Spinal cord (tissue), 10 donors: ENCODE measurements around the gene WDR36. TPM values are rescaled to one million over a fixed set of nuclear protein-coding genes. Genes with fewer than 3 reads are reported as not detected.

ENCODE experiments used
- DNase-seq, 6 donors: peaks; one replicate each; pipeline versions ENCODE4 v3.0.0 to v3.0.0-alpha.2; 2013 to 2015; ENCODE audit warnings: low spot score in 6 of 6, low read depth in 4 of 6
- H3K27ac ChIP-seq: one replicate; pipeline ENCODE4 v1.5.1; 2013; ENCODE audit warnings: low read depth, low read length, control low read depth
- H3K27me3 ChIP-seq: one replicate; pipeline ENCODE4 v1.6.1; 2013; ENCODE audit warnings: low read length; ENCODE audit not compliant: control insufficient read depth, insufficient read depth
- H3K36me3 ChIP-seq: one replicate; pipeline ENCODE4 v1.6.1; 2013; ENCODE audit warnings: low read length; ENCODE audit not compliant: control insufficient read depth, insufficient read depth
- H3K4me1 ChIP-seq: one replicate; pipeline ENCODE4 v1.6.1; 2013; ENCODE audit warnings: low read length; ENCODE audit not compliant: control insufficient read depth, insufficient read depth
- H3K4me3 ChIP-seq: one replicate; pipeline ENCODE4 v1.5.1; 2013; ENCODE audit warnings: low read depth, low read length, control low read depth
- H3K9me3 ChIP-seq: one replicate; pipeline ENCODE4 v1.6.1; 2013; ENCODE audit warnings: low read length; ENCODE audit not compliant: control insufficient read depth, insufficient read depth
- WGBS: methylation state at CpG from one replicate; pipeline ENCODE4 v1.1.5; 2013; ENCODE audit warnings: missing lambda C conversion rate; ENCODE audit not compliant: insufficient coverage; 5-methylcytosine and 5-hydroxymethylcytosine counted together
- polyA plus RNA-seq, 2 donors: library from polyadenylated mRNA; unstranded; fragments of 120-200 nt; gene quantifications; one replicate each; pipeline ENCODE4 v1.2.1, GENCODE V29; 2013; ENCODE audit not compliant: insufficient read length in 2 of 2
- total RNA-seq, 2 donors: library from RNA; depleted of rRNA in 1 of 2; stranded (reverse); fragments of 120-200 nt in 1 of 2; fragments of >200 nt in 1 of 2; gene quantifications; one replicate each; pipeline versions ENCODE4 v1.2.3 to v1.2.4, GENCODE V29; 2013 to 2014
- donor health status: healthy.

WDR36 gene
- total and polyA plus RNA-seq, 4 donors = 12.6 to 44.9 (median 24.3) TPM

DNA sequence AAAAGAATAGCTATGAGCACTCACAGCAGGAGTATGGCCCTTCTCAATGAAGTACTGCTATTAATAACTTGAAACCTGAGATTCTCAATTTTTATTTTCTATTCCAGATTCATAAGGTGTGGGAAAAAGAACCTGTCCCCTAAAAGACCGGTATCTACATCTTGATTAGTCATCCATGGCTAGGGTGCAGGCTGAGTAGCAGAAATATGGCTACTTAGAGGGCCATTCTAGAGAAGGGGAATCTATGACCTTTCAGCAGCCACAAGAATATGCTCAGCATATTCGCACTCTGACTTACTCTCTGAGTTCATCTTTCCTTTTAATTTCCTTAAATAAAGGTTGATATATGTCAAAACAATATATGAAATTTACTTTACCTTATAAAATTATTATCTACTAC, 27.7 kb downstream of the WDR36 start:
- no peaks in the 10 kb centered on the region for H3K9me3 ChIP-seq
- no peak for DNase-seq
- no CpG with 5 or more reads among the region's 2 CpGs for WGBS
- no peak overlapping the region for H3K4me3 ChIP-seq
- peaks cover 4% of the 10 kb centered on the region for H3K36me3 ChIP-seq
- no peaks in the 10 kb centered on the region for H3K4me1 ChIP-seq
- H3K27me3 ChIP-seq = no peaks in the 10 kb centered on the region
- H3K27ac ChIP-seq = no peak overlapping the region

DNA sequence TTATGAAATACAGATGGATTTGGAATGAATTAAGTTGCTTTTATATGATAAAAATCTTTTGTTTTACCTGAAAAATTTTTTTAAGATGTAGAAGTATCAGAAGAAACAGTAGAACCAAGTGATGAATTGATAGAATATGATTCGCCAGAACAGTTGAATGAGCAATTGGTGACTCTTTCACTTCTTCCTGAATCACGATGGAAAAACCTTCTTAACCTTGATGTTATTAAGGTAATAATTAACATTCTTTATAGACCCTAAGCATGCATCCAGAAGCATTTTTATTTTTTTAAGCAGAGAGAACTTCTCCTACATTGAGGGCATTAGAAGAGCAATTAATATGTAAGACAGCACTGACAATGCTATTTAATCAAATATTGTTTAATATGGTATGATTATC, 28.8 kb downstream of the WDR36 start:
- Histone ChIP-seq H3K36me3 (peaks cover 4% of the 10 kb centered on the region), H3K4me3 (no peak overlapping the region), H3K27me3 (no peaks in the 10 kb centered on the region), H3K4me1 (no peaks in the 10 kb centered on the region), H3K9me3 (no peaks in the 10 kb centered on the region), H3K27ac (no peak overlapping the region)
- DNase-seq = no peak
- WGBS = no CpG with 5 or more reads among the region's 2 CpGs

DNA sequence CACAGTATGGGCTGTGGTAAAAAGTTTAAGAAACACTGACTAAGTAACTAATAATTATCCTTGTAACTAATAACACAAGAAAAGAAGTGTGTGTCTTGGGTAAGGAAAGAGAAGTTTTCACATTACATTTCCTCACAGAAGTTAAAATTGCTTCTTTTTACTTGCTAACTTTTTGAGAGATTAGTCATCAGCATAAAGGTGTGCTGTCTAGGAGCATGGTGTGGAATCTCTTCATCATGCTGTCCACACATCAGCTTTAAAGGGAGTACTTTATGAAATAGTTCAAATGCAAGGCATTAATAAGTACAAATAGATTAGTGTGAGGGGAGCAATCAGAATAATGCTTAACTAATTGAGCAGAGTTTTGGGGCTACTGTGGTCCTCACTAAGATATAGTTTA, 29.8 kb downstream of the WDR36 start:
- DNase-seq = no peak
- Histone ChIP-seq H3K36me3 (peaks cover 4% of the 10 kb centered on the region), H3K4me3 (no peak overlapping the region), H3K9me3 (no peaks in the 10 kb centered on the region), H3K4me1 (no peaks in the 10 kb centered on the region), H3K27ac (no peak overlapping the region), H3K27me3 (no peaks in the 10 kb centered on the region)

DNA sequence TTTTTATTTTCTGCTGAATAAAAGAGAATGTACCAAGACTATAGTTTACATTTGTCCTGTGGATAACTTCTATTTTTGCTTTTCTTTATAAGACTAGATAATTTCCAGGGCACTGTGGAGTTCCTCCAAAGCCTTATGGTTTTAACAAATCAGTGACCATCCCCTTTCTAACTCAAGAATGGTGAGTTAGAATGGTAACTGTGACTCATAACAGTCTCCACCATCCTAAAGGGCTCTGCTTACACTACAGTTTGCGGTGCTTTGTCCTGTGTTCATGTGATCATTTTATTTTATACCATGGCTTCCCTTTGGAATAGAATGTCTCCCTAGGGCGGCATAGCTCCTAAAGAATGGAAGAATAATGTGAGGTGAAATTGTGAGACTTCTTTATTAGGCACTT, 30.2 kb downstream of the WDR36 start:
- Histone ChIP-seq H3K27me3 (no peaks in the 10 kb centered on the region), H3K4me1 (no peaks in the 10 kb centered on the region), H3K4me3 (no peak overlapping the region), H3K36me3 (peaks cover 4% of the 10 kb centered on the region), H3K9me3 (no peaks in the 10 kb centered on the region), H3K27ac (no peak overlapping the region)
- DNase-seq = no peak
- no CpG with 5 or more reads among the region's 2 CpGs for WGBS

DNA sequence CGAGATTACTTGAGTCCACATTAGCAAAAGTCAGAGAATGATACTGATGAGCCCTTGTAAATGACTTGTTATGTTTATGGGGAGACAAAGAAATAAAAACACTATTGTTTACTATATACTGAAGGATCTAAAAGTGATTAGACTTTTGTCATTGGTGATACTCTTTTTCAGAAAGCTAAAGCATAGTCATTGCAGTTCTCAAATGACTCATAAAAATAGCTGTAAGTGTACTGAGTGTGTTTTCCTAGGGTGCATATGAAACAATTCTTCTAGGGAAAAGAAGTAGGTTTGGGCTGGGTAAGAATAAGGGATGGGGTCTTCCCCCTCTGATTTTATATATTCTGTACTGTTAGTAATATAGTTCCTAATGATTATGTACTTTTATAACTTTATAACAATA, 32.6 kb downstream of the WDR36 start:
- Histone ChIP-seq H3K27me3 (no peaks in the 10 kb centered on the region), H3K36me3 (peaks cover 4% of the 10 kb centered on the region), H3K4me1 (no peaks in the 10 kb centered on the region), H3K4me3 (no peak overlapping the region), H3K27ac (no peak overlapping the region), H3K9me3 (no peaks in the 10 kb centered on the region)
- DNase-seq = no peak
- no CpG with 5 or more reads among the region's 1 CpG for WGBS

DNA sequence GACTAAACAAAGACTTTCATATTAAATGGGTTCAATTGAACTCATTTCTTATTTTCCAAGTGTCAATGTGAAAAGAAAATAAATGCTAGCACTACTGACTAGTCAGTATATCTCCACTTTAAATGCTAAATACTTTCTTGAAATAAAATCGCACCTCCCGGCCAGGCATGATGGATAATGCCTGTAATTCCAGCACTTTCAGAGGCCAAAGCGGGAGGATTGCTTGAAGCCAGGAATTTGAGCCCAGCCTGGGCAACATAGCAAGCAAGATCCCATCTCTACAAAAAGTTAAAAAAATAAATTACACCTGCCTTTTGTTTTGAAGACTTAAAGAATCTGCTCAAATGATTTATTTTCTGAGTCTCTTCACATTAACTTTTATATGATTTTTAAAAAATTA, 34.7 kb downstream of the WDR36 start:
- Histone ChIP-seq H3K27ac (no peak overlapping the region), H3K27me3 (no peaks in the 10 kb centered on the region), H3K36me3 (peaks cover 4% of the 10 kb centered on the region), H3K4me1 (no peaks in the 10 kb centered on the region), H3K4me3 (no peak overlapping the region), H3K9me3 (no peaks in the 10 kb centered on the region)
- no peak for DNase-seq
- whole genome bisulfite sequencing = 100% methylated on average over 3 of the region's 3 CpGs

DNA sequence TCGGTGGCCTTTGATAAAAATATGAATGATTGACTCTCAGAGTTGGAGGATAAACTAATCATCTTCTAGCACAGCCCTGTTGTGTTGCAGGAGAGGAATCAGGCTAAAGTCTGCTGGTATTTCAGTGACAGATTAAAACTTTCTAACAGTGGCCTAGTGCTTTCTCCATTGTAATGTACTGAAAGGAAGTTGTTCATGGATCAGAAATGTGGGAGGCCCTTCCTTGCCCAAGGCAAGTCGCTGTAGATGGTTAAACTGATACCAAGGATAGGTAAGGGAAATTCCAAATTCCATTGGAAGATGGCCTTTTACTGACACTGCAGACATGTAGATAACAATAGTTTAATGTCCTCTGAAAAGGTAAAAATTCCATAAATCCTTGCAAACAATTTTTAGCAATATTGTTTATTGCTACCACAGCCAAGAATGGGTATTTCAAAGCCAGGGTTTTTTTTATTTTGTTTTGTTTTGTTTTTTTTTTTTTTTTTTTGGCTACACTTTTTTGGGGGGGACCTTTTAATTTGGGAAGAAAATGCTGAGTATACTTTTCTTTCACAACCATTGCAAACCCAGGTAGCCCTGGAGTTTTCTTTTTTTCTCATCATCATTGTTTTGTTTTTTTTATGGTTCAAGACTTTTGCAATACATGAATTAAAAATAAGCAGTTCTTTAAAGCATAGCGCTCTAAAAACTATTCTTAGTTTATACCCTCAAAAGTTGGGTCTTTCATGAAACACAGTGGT, 35.5 kb downstream of the WDR36 start:
- Histone ChIP-seq H3K4me1 (no peaks in the 10 kb centered on the region), H3K27ac (no peak overlapping the region), H3K27me3 (no peaks in the 10 kb centered on the region), H3K36me3 (peaks cover 3% of the 10 kb centered on the region), H3K9me3 (no peaks in the 10 kb centered on the region), H3K4me3 (no peak overlapping the region)
- WGBS = 100% methylated on average over 1 of the region's 3 CpGs
- DNase-seq = no peak

DNA sequence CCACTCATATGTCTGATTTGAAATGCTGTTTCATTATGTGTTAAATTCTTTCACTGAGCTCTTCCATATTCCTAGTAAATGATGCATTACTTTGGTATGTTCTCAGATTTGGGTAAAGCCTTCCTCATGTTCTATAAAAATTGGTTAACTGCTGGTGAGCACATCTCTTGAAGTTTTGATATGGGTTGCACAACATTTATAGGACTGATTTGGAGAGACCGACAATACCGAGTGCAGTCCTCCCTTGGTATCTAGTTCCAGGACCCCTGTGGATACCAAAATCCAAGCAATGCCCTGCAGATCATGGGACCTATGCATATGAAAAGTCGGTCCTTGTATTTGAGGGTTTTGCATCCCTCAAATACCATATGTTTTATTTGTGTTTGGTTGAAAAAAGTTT, 37.8 kb downstream of the WDR36 start:
- Histone ChIP-seq H3K4me1 (no peaks in the 10 kb centered on the region), H3K27ac (no peak overlapping the region), H3K4me3 (no peak overlapping the region), H3K27me3 (no peaks in the 10 kb centered on the region), H3K36me3 (no peaks in the 10 kb centered on the region), H3K9me3 (no peaks in the 10 kb centered on the region)
- no peak for DNase-seq
- WGBS = 82% methylated on average over 2 of the region's 3 CpGs

DNA sequence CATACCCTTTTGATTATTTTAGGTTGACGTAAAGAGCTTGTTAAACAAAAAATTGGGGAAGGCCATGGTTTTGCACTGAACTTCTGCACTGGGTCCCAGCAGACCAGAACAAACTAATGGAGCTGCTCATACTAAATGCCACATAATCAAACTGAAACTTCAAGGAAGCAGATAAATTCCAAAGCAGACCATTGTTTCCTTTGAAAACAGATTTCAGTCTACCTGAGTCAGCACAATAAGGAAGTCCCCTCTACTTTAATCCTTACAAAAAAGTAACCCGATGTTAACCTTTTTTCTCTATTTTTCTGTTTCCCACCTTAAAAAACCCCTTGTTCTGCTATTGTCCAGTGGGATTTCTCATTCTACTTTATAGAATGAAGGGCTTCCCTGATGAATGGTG, 39.2 kb downstream of the WDR36 start:
- H3K27me3 ChIP-seq = no peaks in the 10 kb centered on the region
- no peak for DNase-seq
- WGBS = no CpG with 5 or more reads among the region's 2 CpGs
- no peaks in the 10 kb centered on the region for H3K36me3 ChIP-seq
- no peaks in the 10 kb centered on the region for H3K9me3 ChIP-seq
- no peak overlapping the region for H3K4me3 ChIP-seq
- no peaks in the 10 kb centered on the region for H3K4me1 ChIP-seq
- no peak overlapping the region for H3K27ac ChIP-seq

DNA sequence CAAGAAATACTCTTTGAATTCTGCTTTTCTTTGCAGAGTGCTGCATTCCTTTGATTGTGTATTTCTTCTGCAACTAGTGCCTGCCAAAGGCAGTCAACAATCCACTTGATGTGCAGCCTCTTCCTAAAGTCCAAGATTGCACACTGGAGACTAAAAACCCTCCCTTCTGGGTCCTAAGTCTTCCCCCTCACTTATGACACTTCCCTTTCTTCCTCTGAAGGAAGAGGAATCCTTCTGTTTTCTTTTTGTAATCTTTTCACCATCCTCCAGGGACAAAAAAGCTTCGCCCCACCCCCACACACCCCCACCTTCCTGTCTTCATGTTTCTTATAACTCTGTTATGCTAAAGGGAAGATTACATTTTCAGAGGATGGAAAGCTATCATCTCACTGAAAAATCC, 39.9 kb downstream of the WDR36 start:
- no peak for DNase-seq
- no CpG with 5 or more reads among the region's 1 CpG for WGBS
- H3K9me3 ChIP-seq = no peaks in the 10 kb centered on the region
- no peaks in the 10 kb centered on the region for H3K36me3 ChIP-seq
- H3K4me1 ChIP-seq = no peaks in the 10 kb centered on the region
- H3K4me3 ChIP-seq = no peak overlapping the region
- no peak overlapping the region for H3K27ac ChIP-seq
- no peaks in the 10 kb centered on the region for H3K27me3 ChIP-seq
